ENCODE measurements around the gene UVSSA. TPM values are rescaled to one million over a fixed set of nuclear protein-coding genes. Genes with fewer than 3 reads are reported as not detected.

UVSSA gene
- total and polyA plus RNA-seq, 9 donors = 3.8 to 24.7 (median 15.6) TPM

GRCh38 chr4:1358421-1359143 is 11.6 kb downstream of the UVSSA start:
- Histone ChIP-seq H3K36me3 (no peaks in the 10 kb centered on the region), H3K27ac (no peak overlapping the region), H3K9me3 (no peaks in the 10 kb centered on the region), H3K4me3 (no peak overlapping the region), H3K4me1 (ENCODE audit: insufficient read depth) (peaks cover 9% of the 10 kb centered on the region), H3K27me3 (no peaks in the 10 kb centered on the region)
- intact Hi-C loops (cut with DNase I) = loop anchor here in 3 of 4 donors (5.0 to 10.0 kb wide), 6 partner anchors 194 to 369 kb away; no protein-coding TSS in a partner anchor
- 91 to 92% (median 92%) methylated on average over 38 of the region's 38 CpGs for WGBS, 3 donors
- no peak for DNase-seq
- TF ChIP-seq EP300 (IDR thresholded peaks at IDR 0.05) (no peak), POLR2A (IDR thresholded peaks at IDR 0.05) (no peak), CTCF (IDR thresholded peaks at IDR 0.05) (no peak)

GRCh38 chr4:1359144-1359501 is 12.1 kb downstream of the UVSSA start:
- H3K4me3 ChIP-seq = no peak overlapping the region
- no peaks in the 10 kb centered on the region for H3K36me3 ChIP-seq
- no peaks in the 10 kb centered on the region for H3K27me3 ChIP-seq
- WGBS, 3 donors = 93 to 98% (median 94%) methylated on average over 14 of the region's 14 CpGs
- no peak overlapping the region for H3K27ac ChIP-seq
- no peak for DNase-seq
- peaks cover 9% of the 10 kb centered on the region for H3K4me1 ChIP-seq (ENCODE audit: insufficient read depth)
- H3K9me3 ChIP-seq = no peaks in the 10 kb centered on the region
- intact Hi-C loops (cut with DNase I) = loop anchor here in 3 of 4 donors (5.0 to 10.0 kb wide), 6 partner anchors 193 to 368 kb away; no protein-coding TSS in a partner anchor
- TF ChIP-seq POLR2A (IDR thresholded peaks at IDR 0.05) (no peak), CTCF (IDR thresholded peaks at IDR 0.05) (no peak), EP300 (IDR thresholded peaks at IDR 0.05) (no peak)

GRCh38 chr4:1359976-1360375 is 13.0 kb downstream of the UVSSA start:
- Histone ChIP-seq H3K9me3 (no peaks in the 10 kb centered on the region), H3K27ac (peak overlapping the region in 1 of 2 donors; percentile 75), H3K27me3 (no peaks in the 10 kb centered on the region), H3K4me1 (ENCODE audit: insufficient read depth) (peaks cover 9% of the 10 kb centered on the region), H3K4me3 (no peak overlapping the region), H3K36me3 (no peaks in the 10 kb centered on the region)
- TF ChIP-seq POLR2A (IDR thresholded peaks at IDR 0.05) = no peak
- no peak for TF ChIP-seq EP300 (IDR thresholded peaks at IDR 0.05)
- TF ChIP-seq CTCF (IDR thresholded peaks at IDR 0.05) = no peak
- 74 to 87% (median 79%) methylated on average over 16 of the region's 16 CpGs for WGBS, 3 donors
- intact Hi-C loops (cut with DNase I) = loop anchor here in 3 of 4 donors (5.0 to 10.0 kb wide), 6 partner anchors 192 to 367 kb away; no protein-coding TSS in a partner anchor
- DNase-seq = peak in 1 of 5 donors; percentile 34

- 38 to 70% (median 39%) methylated on average over 23 to 29 of the region's 29 CpGs for WGBS, 3 donors
- no peaks in the 10 kb centered on the region for H3K27me3 ChIP-seq
- H3K9me3 ChIP-seq = no peaks in the 10 kb centered on the region
- peak overlapping the region in 1 of 2 donors; percentile 75 for H3K27ac ChIP-seq
- intact Hi-C loops (cut with DNase I) = no loop called here
- H3K4me1 ChIP-seq (ENCODE audit: insufficient read depth) = peaks cover 9% of the 10 kb centered on the region
- DNase-seq = peak; percentile 73 to 84 (median 78)
- no peak overlapping the region for H3K4me3 ChIP-seq
- TF ChIP-seq POLR2A (IDR thresholded peaks at IDR 0.05) = no peak
- TF ChIP-seq EP300 (IDR thresholded peaks at IDR 0.05) = no peak
- TF ChIP-seq CTCF (IDR thresholded peaks at IDR 0.05) = no peak
- no peaks in the 10 kb centered on the region for H3K36me3 ChIP-seq
Observed at GRCh38 chr4:1360423-1361283, 13.6 kb downstream of the UVSSA start.

All from ovary (tissue), 9 donors.